ENCODE measurements around the gene TAPT1.

The TAPT1 gene

GRCh38 chr4:16136311-16136710, 90.0 kb downstream of the TAPT1 start:
- Histone ChIP-seq H3K4me1 (peaks cover 11% of the 10 kb centered on the region; the same call in 1 of the 2 replicates), H3K4me3 (ENCODE audit: low read depth, low read length) (no peak overlapping the region), H3K9me3 (no peaks in the 10 kb centered on the region; the same call in 1 of the 2 replicates), H3K27me3 (no peaks in the 10 kb centered on the region; the same call in 1 of the 2 replicates), H3K36me3 (no peaks in the 10 kb centered on the region)
- TF ChIP-seq CTCF (IDR thresholded peaks at IDR 0.05; ENCODE audit: low read depth, low read length), result no peak
- DNase-seq, result no peak

GRCh38 chr4:16133406-16133805, 92.9 kb downstream of the TAPT1 start:
- no peak for TF ChIP-seq CTCF (IDR thresholded peaks at IDR 0.05; ENCODE audit: low read depth, low read length)
- H3K4me1 ChIP-seq, result peaks cover 9% of the 10 kb centered on the region
- no peak for DNase-seq
- H3K36me3 ChIP-seq, result no peaks in the 10 kb centered on the region
- no peak overlapping the region for H3K4me3 ChIP-seq (ENCODE audit: low read depth, low read length)
- H3K27me3 ChIP-seq, result no peaks in the 10 kb centered on the region; the same call in 1 of the 2 replicates
- H3K9me3 ChIP-seq, result no peaks in the 10 kb centered on the region; the same call in 1 of the 2 replicates

DNA sequence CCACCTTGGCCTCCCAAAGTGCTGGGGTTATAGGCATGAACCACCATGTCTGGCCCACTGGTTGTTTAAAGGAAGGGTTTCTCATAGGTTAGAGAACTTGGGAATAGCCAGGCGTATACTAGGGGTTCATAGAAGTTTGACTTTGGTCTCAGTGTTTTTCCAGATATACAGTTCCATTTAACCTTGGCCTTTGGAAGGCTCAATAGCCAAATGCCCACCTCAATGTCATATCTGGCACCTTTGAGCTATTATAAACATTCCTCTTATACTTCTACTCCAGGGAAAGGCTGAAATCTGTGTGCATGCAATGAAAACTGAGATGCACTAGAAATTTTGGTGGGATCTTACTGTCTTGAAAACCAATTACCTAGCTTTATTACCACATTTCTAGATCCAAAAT, 95.0 kb downstream of the TAPT1 start:
- H3K4me3 ChIP-seq (ENCODE audit: low read depth, low read length), result no peak overlapping the region
- DNase-seq, result no peak
- H3K9me3 ChIP-seq, result no peaks in the 10 kb centered on the region; the same call in 1 of the 2 replicates
- H3K27me3 ChIP-seq, result no peaks in the 10 kb centered on the region
- H3K36me3 ChIP-seq, result no peaks in the 10 kb centered on the region
- no peak for TF ChIP-seq CTCF (IDR thresholded peaks at IDR 0.05; ENCODE audit: low read depth, low read length)
- peaks cover 9% of the 10 kb centered on the region for H3K4me1 ChIP-seq

GRCh38 chr4:16129336-16129735, 96.9 kb downstream of the TAPT1 start:
- Histone ChIP-seq H3K4me1 (peaks cover 9% of the 10 kb centered on the region), H3K4me3 (ENCODE audit: low read depth, low read length) (no peak overlapping the region), H3K36me3 (no peaks in the 10 kb centered on the region), H3K9me3 (no peaks in the 10 kb centered on the region), H3K27me3 (no peaks in the 10 kb centered on the region)
- peak; percentile 80 for DNase-seq
- TF ChIP-seq CTCF (IDR thresholded peaks at IDR 0.05; ENCODE audit: low read depth, low read length), result no peak

GRCh38 chr4:16126714-16127113, 99.6 kb downstream of the TAPT1 start:
- Histone ChIP-seq H3K4me3 (ENCODE audit: low read depth, low read length) (no peak overlapping the region), H3K36me3 (no peaks in the 10 kb centered on the region), H3K27me3 (no peaks in the 10 kb centered on the region), H3K4me1 (peaks cover 6% of the 10 kb centered on the region), H3K9me3 (no peaks in the 10 kb centered on the region)
- no peak for DNase-seq
- TF ChIP-seq CTCF (IDR thresholded peaks at IDR 0.05; ENCODE audit: low read depth, low read length), result no peak

DNA sequence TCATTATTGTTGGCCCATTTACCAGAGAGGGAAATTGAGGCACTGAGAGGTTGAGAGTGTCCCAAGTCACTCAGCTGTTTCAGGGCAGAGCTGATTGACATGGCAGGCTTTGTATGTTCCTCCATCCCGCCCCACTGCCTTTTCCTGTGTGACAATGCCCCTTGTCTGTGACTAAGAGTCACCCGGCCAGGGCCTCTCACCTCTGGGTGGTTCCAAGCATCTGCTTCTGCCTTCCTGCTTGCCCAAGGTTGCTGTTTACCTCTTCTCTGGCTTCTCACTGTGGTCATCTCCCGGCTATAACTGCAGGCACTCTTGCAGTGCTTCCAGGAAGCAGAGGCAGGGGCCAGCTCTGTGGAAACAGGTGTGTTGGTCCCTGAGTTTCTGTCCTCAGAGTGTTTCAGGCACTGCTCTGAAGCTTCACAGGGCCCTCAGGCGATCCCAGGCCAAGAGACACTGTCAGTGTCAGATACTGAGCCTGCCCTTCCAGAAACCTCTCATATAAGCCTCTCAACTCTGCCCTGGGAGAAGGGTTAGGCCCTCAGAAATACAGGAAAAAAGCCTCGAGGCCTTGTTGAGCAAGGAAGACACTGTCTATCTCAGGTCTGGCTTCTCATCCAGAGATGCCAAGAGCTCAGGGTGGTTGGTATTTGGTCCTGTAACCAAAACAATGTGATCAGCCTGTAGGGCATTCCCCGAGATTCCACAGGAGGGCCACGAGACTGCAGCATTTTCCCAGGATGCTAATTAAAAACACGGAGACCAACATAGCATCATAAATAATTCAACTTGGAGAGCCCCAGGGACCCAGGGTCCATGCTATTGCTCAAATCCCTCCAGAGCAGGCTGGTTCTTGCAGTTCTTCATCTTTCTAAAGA, 100.5 kb downstream of the TAPT1 start:
- H3K4me3 ChIP-seq (ENCODE audit: low read depth, low read length), result no peak overlapping the region
- DNase-seq, result no peak
- no peaks in the 10 kb centered on the region for H3K27me3 ChIP-seq
- H3K9me3 ChIP-seq, result no peaks in the 10 kb centered on the region
- H3K4me1 ChIP-seq, result peaks cover 6% of the 10 kb centered on the region
- H3K36me3 ChIP-seq, result no peaks in the 10 kb centered on the region
- 0 out of 2 replicates have a peak, but pooled peaks have one; percentile 2 for TF ChIP-seq CTCF (IDR thresholded peaks at IDR 0.05; ENCODE audit: low read depth, low read length)
